SK-N-SH (cell line): ENCODE data around the gene CALM1. TPM values are rescaled to one million over a fixed set of nuclear protein-coding genes. Genes with fewer than 3 reads are reported as not detected.

Experiments
- CTCF ChIA-PET: fragments of 300-600, 350-600 bp; formaldehyde crosslinking; extraction: SDS; loops from one replicate; lab custom pipeline; 2021; lab: Yijun Ruan, JAX
- POLR2A ChIA-PET: fragments of 350-600 bp; sonication (Branson Sonifier 250); formaldehyde crosslinking; extraction: SDS; loops from one replicate; lab custom pipeline; 2020; ENCODE audit warnings: antibody characterized with exemption, inconsistent platforms; lab: Yijun Ruan, JAX
- DNase-seq: peaks from one replicate; pipeline ENCODE4 v3.0.0; 2012
- H2AFZ ChIP-seq: fragments of 200-600 bp; sonication (generic); 2 replicates; pipeline ENCODE4 v1.8.1; 2016; ENCODE audit warnings: antibody characterized with exemption, mild to moderate bottlenecking, low read depth
- H3F3A ChIP-seq: fragments of 200-600 bp; sonication (generic); replicated peaks from 2 replicates; pipeline ENCODE3; 2016; ENCODE audit warnings: antibody characterized with exemption, mild to moderate bottlenecking; ENCODE audit not compliant: insufficient read depth
- H3K27ac ChIP-seq, 2 experiments: fragments of 200-500 bp in 1 of 2; fragments of 200-600 bp in 1 of 2; sonication (Bioruptor generic) in 1 of 2; sonication (generic), shearing (Covaris generic) in 1 of 2; 2 replicates each; pipeline versions ENCODE4 v1.5.1 to v1.6.1; 2014 to 2016; ENCODE audit warnings: low read depth in 2 of 2, inconsistent platforms in 1 of 2, low read length in 1 of 2, mild to moderate bottlenecking in 1 of 2, mixed read lengths in 1 of 2
- H3K27me3 ChIP-seq: fragments of 200-600 bp; sonication (generic), shearing (Covaris generic); 2 replicates; pipeline ENCODE4 v1.6.1; 2016; ENCODE audit warnings: mixed run types; ENCODE audit not compliant: insufficient read depth
- H3K36me3 ChIP-seq, 2 experiments: fragments of 200-500 bp in 1 of 2; fragments of 200-600 bp in 1 of 2; sonication (Bioruptor generic) in 1 of 2; sonication (generic) in 1 of 2; replicated peaks in 1 of 2; 2 replicates each; pipeline versions ENCODE3 to v1.5.1; 2014 to 2016; ENCODE audit warnings: low read length in 1 of 2, mild to moderate bottlenecking in 1 of 2; ENCODE audit not compliant: insufficient read depth in 2 of 2, control insufficient read depth in 1 of 2
- H3K4me1 ChIP-seq, 2 experiments: fragments of 200-500 bp in 1 of 2; fragments of 200-600 bp in 1 of 2; sonication (Bioruptor generic) in 1 of 2; sonication (generic), shearing (Covaris generic) in 1 of 2; 2 replicates each; pipeline versions ENCODE4 v1.5.1 to v1.6.1; 2014 to 2016; ENCODE audit warnings: low read depth in 1 of 2, low read length in 1 of 2, mixed run types in 1 of 2; ENCODE audit not compliant: insufficient read depth in 2 of 2, control insufficient read depth in 1 of 2
- H3K4me2 ChIP-seq: fragments of 200-600 bp; sonication (generic), shearing (Covaris generic); 2 replicates; pipeline ENCODE4 v1.6.1; 2017; ENCODE audit warnings: mixed run types
- H3K4me3 ChIP-seq, 2 experiments: fragments of 200-500 bp in 1 of 2; fragments of 200-600 bp in 1 of 2; sonication (Bioruptor generic) in 1 of 2; sonication (generic), shearing (Covaris generic) in 1 of 2; 2 replicates each; pipeline versions ENCODE4 v1.5.1 to v1.8.1; 2014 to 2016; ENCODE audit warnings: low read depth in 2 of 2, inconsistent platforms in 1 of 2, low read length in 1 of 2, mild to moderate bottlenecking in 1 of 2, mixed read lengths in 1 of 2, moderate library complexity in 1 of 2
- H3K79me2 ChIP-seq: fragments of 200-600 bp; sonication (generic); 2 replicates; pipeline ENCODE4 v1.8.1; 2017; ENCODE audit warnings: mild to moderate bottlenecking; ENCODE audit not compliant: insufficient read depth
- H3K9ac ChIP-seq: fragments of 200-600 bp; sonication (generic); 2 replicates; pipeline ENCODE4 v1.6.1; 2017; ENCODE audit warnings: mixed run types
- H3K9me2 ChIP-seq: fragments of 200-600 bp; sonication (generic); 2 replicates; pipeline ENCODE4 v1.6.1; 2017; ENCODE audit warnings: mixed run types
- H3K9me3 ChIP-seq: fragments of 200-600 bp; sonication (generic); 2 replicates; pipeline ENCODE4 v1.6.1; 2017; ENCODE audit warnings: mixed run types, mild to moderate bottlenecking, moderate library complexity
- H4K20me1 ChIP-seq: fragments of 200-600 bp; sonication (generic); 2 replicates; pipeline ENCODE4 v1.6.1; 2017; ENCODE audit warnings: mild to moderate bottlenecking, mixed run types; ENCODE audit not compliant: insufficient read depth
- EP300 ChIP-seq, 2 experiments: IDR thresholded peaks; 2 replicates each; pipeline versions ENCODE4 v1.4.0 to v1.6.1; 2012; ENCODE audit warnings: borderline replicate concordance in 1 of 2, low read depth in 1 of 2, low read length in 1 of 2
- FOSL2 ChIP-seq: IDR thresholded peaks from 2 replicates; pipeline ENCODE4 v1.4.0; 2012; ENCODE audit warnings: low read depth, mild to moderate bottlenecking, moderate library complexity, borderline replicate concordance
- JUND ChIP-seq: IDR thresholded peaks from 2 replicates; pipeline ENCODE4 v1.4.0; 2012
- MXI1 ChIP-seq: IDR thresholded peaks from 2 replicates; pipeline ENCODE4 v1.6.1; 2012; ENCODE audit warnings: mild to moderate bottlenecking, low read depth, low read length, improper control_type of control experiment
- TAF1 ChIP-seq: IDR thresholded peaks from 2 replicates; pipeline ENCODE4 v1.6.1; 2012; ENCODE audit warnings: low read depth, mild to moderate bottlenecking, low read length, moderate library complexity, borderline replicate concordance
- TCF12 ChIP-seq: IDR thresholded peaks from 2 replicates; pipeline ENCODE4 v1.4.0; 2012
- WGBS: methylation state at CpG from one replicate; pipeline ENCODE4 v1.1.6; 2017; ENCODE audit warnings: low lambda C conversion rate; 5-methylcytosine and 5-hydroxymethylcytosine counted together
- polyA plus RNA-seq, 3 experiments: library from polyadenylated mRNA; depleted of rRNA; stranded (reverse); fragments of >200 nt; gene quantifications; 2 replicates each; pipeline ENCODE4 v1.2.3, GENCODE V29; 2012
- TF ChIP-seq, protein P1 (sequence below): fragments of 200-600 bp; sonication (generic); IDR thresholded peaks from 2 replicates; pipeline ENCODE4 v1.6.1; 2017; ENCODE audit warnings: antibody characterized with exemption, mild to moderate bottlenecking, moderate library complexity
- TF ChIP-seq, protein P2 (sequence below): IDR thresholded peaks from 2 replicates; pipeline ENCODE4 v1.4.0; 2012; ENCODE audit warnings: low read depth, borderline replicate concordance
- TF ChIP-seq, protein P3 (sequence below): fragments of 150-350 bp; IDR thresholded peaks from 2 replicates; pipeline ENCODE4 v1.6.1; 2017; ENCODE audit warnings: antibody characterized with exemption, low read length, low read depth, borderline replicate concordance
- TF ChIP-seq, protein P4 (sequence below): IDR thresholded peaks from 2 replicates; pipeline ENCODE4; 2012
- TF ChIP-seq, protein P5 (sequence below): IDR thresholded peaks from 2 replicates; pipeline ENCODE4 v1.4.0; 2012; ENCODE audit warnings: low read depth

CALM1 gene
- polyA plus RNA-seq, 1 of the 3 experiments (the other 2 are of a cell fraction) = 299 TPM

DNA sequence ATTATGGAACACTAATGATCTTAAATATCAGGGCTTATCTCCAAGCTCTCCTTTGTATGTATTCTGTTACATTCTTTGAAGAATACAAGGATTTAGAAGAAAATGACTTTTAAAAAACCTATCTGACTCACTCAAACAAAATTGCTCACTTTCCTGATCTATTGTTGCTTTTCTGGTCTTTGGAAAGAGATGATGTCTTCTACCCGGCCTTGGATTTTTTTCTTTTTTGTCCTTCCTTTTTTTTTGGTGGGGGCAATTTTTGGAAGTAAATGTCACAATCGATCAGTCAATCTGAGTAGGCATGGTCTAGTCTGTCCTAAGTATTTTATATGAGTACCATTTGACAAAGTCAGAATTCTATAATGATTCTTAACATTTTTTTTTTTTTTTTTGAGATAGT lies 10.5 kb upstream of the CALM1 start (continued):
- TF ChIP-seq, protein P1, sequence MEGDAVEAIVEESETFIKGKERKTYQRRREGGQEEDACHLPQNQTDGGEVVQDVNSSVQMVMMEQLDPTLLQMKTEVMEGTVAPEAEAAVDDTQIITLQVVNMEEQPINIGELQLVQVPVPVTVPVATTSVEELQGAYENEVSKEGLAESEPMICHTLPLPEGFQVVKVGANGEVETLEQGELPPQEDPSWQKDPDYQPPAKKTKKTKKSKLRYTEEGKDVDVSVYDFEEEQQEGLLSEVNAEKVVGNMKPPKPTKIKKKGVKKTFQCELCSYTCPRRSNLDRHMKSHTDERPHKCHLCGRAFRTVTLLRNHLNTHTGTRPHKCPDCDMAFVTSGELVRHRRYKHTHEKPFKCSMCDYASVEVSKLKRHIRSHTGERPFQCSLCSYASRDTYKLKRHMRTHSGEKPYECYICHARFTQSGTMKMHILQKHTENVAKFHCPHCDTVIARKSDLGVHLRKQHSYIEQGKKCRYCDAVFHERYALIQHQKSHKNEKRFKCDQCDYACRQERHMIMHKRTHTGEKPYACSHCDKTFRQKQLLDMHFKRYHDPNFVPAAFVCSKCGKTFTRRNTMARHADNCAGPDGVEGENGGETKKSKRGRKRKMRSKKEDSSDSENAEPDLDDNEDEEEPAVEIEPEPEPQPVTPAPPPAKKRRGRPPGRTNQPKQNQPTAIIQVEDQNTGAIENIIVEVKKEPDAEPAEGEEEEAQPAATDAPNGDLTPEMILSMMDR = no peak
- TF ChIP-seq, all 33 proteins: peak for 0

DNA sequence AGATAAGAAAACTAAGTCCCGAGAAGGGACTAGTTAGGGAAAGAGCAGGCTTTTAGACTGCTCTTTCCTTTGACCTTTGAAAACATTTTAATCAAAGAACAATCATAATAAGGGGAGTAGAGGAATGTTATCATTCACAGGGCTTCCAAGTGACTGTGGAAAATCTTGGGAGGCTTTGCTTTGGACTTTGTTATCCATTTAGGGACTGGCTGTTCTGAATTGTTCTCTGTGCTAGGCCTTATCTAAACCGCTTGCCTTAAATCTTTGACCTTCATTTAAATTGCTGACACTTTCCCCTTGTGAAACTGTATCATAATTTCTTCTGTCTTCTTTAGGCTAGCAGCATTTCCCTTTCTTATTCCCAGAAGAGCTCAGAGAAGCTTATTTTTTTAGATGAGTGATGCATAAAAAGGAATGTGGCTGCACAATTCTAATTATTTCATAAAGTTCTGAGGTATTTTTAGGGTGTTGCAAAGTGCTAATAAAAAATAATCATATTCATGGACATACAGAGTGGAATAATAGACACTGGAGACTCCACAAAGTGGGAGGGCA lies 9.5 kb upstream of the CALM1 start:
- no peak overlapping the region for H2AFZ ChIP-seq
- no peak for DNase-seq
- peaks cover 6% of the 10 kb centered on the region for H3F3A ChIP-seq
- no peaks in the 10 kb centered on the region for H3K79me2 ChIP-seq
- H3K9me3 ChIP-seq = no peaks in the 10 kb centered on the region
- H3K9me2 ChIP-seq = no peaks in the 10 kb centered on the region
- TF ChIP-seq MXI1 (no peak), TAF1 (no peak), EP300 (IDR thresholded peaks at IDR 0.05; ENCODE audit: borderline replicate concordance in 1 of 2, low read depth in 1 of 2, low read length in 1 of 2) (no peak)
- TF ChIP-seq, protein P2, sequence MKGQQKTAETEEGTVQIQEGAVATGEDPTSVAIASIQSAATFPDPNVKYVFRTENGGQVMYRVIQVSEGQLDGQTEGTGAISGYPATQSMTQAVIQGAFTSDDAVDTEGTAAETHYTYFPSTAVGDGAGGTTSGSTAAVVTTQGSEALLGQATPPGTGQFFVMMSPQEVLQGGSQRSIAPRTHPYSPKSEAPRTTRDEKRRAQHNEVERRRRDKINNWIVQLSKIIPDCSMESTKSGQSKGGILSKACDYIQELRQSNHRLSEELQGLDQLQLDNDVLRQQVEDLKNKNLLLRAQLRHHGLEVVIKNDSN = no peak
- TF ChIP-seq, protein P3, sequence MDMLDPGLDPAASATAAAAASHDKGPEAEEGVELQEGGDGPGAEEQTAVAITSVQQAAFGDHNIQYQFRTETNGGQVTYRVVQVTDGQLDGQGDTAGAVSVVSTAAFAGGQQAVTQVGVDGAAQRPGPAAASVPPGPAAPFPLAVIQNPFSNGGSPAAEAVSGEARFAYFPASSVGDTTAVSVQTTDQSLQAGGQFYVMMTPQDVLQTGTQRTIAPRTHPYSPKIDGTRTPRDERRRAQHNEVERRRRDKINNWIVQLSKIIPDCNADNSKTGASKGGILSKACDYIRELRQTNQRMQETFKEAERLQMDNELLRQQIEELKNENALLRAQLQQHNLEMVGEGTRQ = no peak
- WGBS = 90% methylated on average over 2 of the region's 2 CpGs
- H3K27ac ChIP-seq = no peak overlapping the region
- H3K36me3 ChIP-seq = no peaks in the 10 kb centered on the region
- ChIA-PET CTCF (interaction anchor here (1.0 kb wide), 2 partner anchors 14 to 19 kb away, joined by 3 read pairs; no protein-coding TSS in a partner anchor), POLR2A (interaction anchor here (0.6 to 0.7 kb wide), 3 partner anchors 9 to 1562 kb away, joined by 3 to 6 read pairs (median 3); no protein-coding TSS in a partner anchor)
- no peak overlapping the region for H3K9ac ChIP-seq
- no peaks in the 10 kb centered on the region for H3K27me3 ChIP-seq
- H3K4me1 ChIP-seq = peaks cover 8 to 21% of the 10 kb centered on the region in 2 experiments; a peak in 2 of 4 replicates
- no peaks in the 10 kb centered on the region for H4K20me1 ChIP-seq
- H3K4me3 ChIP-seq = no peak overlapping the region
- H3K4me2 ChIP-seq = no peak overlapping the region

DNA sequence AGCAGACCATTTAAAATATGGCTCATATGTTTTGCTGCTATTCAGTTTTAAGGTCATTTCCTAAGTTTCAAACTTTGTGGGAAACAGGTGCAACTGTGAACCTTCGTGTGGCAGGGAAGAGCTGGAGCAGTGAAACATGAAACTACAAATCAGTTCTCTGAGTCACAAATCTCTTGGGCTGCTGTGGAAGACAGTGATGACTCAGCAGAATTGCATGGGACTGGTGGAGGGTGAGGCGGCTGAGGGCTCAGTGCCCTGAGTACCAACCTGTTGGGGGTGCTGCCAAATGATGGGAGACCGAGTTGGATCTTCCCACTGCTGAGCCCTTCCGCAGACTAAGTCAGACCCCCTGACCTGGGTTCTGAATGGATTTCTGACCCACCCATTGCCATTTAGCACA lies 8.4 kb upstream of the CALM1 start:
- H3K79me2 ChIP-seq = no peaks in the 10 kb centered on the region
- CTCF ChIA-PET = interaction anchor here (1.0 kb wide), 1 partner anchor 11 kb away, joined by 3 read pairs; no protein-coding TSS in a partner anchor
- no peak overlapping the region for H3K27ac ChIP-seq
- no peaks in the 10 kb centered on the region for H3K9me3 ChIP-seq
- no peak overlapping the region; the same call in 1 of the 2 replicates for H3K4me2 ChIP-seq
- no peaks in the 10 kb centered on the region for H3K9me2 ChIP-seq
- no peaks in the 10 kb centered on the region for H3K36me3 ChIP-seq
- TF ChIP-seq FOSL2 (peak; percentile 81; the same call in 1 of the 2 replicates), TCF12 (peak; percentile 47; the same call in 1 of the 2 replicates), JUND (peak; percentile 65)
- TF ChIP-seq, protein P3 = no peak
- TF ChIP-seq, protein P4, sequence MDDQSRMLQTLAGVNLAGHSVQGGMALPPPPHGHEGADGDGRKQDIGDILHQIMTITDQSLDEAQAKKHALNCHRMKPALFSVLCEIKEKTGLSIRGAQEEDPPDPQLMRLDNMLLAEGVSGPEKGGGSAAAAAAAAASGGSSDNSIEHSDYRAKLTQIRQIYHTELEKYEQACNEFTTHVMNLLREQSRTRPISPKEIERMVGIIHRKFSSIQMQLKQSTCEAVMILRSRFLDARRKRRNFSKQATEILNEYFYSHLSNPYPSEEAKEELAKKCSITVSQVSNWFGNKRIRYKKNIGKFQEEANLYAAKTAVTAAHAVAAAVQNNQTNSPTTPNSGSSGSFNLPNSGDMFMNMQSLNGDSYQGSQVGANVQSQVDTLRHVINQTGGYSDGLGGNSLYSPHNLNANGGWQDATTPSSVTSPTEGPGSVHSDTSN = peak; percentile 56; the same call in 1 of the 2 replicates
- TF ChIP-seq, protein P5, sequence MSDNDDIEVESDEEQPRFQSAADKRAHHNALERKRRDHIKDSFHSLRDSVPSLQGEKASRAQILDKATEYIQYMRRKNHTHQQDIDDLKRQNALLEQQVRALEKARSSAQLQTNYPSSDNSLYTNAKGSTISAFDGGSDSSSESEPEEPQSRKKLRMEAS = 0 out of 2 replicates have a peak, but pooled peaks have one; percentile 33
- DNase-seq = no peak
- peaks cover 7 to 21% of the 10 kb centered on the region in 2 experiments; a peak in 2 of 4 replicates for H3K4me1 ChIP-seq
- H3K9ac ChIP-seq = no peak overlapping the region
- no peaks in the 10 kb centered on the region for H3K27me3 ChIP-seq
- WGBS = 44% methylated on average over 4 of the region's 4 CpGs
- POLR2A ChIA-PET = no interaction called here
- H4K20me1 ChIP-seq = no peaks in the 10 kb centered on the region
- H2AFZ ChIP-seq = no peak overlapping the region
- H3F3A ChIP-seq = peaks cover 6% of the 10 kb centered on the region
- no peak overlapping the region for H3K4me3 ChIP-seq
